GM18511 (cell line): Measurements from ENCODE around the gene ITM2A.

Experiments used
- ATAC-seq: cut with Tn5 transposase; IDR thresholded peaks from one replicate; pipeline ENCODE4 v1.9.1; 2021; ENCODE audit warnings: mild to moderate bottlenecking, moderate library complexity; ENCODE audit not compliant: unreplicated experiment

The ITM2A gene

GRCh38 chrX:79325263-79325958, 41.7 kb downstream of the ITM2A start:
- no peak for ATAC-seq
